GM12892 (cell line): ENCODE results near the gene MRPS11.

Experiments used
- POLR2A ChIP-seq: IDR thresholded peaks from 2 replicates; pipeline ENCODE4 v1.6.1; 2011; ENCODE audit warnings: low read depth, low read length, control low read depth
- POLR2AphosphoS5 ChIP-seq: IDR thresholded peaks from 2 replicates; pipeline ENCODE4 v1.6.1; 2011; ENCODE audit warnings: low read depth, low read length, control low read depth
- TAF1 ChIP-seq: IDR thresholded peaks from 2 replicates; pipeline ENCODE4 v1.6.1; 2011; ENCODE audit warnings: low read depth, mild to moderate bottlenecking, control low read depth, low read length, borderline replicate concordance

GRCh38 chr15:88456733-88457132 is 10.8 kb upstream of the MRPS11 start:
- no peak for TF ChIP-seq POLR2A
- no peak for TF ChIP-seq POLR2AphosphoS5
- no peak for TF ChIP-seq TAF1
